Measurements from ENCODE around the gene SUGT1.

SUGT1 gene

DNA sequence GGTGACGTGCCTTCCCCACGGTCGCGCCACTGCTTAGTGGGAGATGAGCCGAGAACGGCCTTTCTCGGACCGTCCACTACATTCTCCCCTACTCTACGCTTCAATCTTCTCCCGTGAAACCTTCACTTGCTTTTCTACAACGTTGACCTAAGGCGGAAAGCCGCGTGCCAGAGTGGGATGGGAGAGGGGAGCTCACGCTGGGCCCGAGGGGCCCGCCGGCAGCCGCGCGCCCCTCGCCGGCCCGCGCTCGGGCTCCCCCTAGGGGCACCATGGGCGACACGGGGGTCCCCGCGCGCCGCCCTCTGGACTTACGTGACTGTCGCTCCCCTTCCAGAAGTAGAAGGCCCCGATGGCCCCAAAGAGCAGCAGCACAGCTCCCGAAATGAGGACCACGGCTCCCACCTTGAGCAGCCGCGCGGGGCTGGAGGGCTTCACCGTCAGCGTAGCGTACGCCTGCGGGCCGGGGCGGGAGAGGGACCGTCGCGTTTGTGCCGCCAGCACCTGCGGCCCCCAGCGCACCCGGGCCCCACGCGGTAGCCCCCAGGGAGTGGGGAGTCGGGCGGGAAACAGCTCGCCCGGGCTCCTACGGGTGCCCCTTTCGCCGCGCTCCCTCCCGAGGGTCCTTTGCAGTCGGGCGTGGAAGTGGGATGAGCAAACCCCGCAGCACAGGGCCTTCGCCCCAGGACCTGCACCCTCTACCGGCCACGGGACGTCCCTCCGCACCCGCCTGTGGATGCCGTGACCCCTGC is 86.3 kb downstream of the SUGT1 start:
- DNase-seq: no peak

DNA sequence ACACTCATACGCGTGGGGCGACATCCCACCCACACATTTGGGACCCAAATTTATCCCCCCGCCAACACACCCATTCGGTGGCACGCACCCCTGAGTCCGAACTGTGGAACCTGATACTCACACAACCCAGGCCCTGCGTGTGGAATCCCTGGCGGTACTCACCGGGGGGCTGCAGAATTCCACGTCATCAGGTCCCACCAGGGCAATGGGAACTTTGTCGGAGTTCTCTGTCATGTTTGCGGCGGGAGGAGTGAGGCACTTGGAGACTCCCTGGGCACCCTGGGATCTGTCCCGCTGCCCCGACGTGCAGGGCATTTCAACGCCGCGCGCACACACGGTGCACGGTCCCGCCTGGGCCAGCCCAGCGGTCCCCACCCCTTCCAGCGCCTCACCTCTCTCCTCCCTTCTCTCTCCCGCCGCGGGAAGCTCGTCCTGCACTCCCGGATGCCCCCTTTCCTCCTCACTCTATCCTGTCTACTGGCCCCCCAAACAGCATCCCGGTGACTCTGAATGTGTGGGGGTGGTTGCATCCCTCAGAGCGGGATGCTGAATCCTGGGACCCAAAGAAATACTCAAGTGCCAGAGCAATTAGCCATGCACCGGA is 86.9 kb downstream of the SUGT1 start, which contains the start of gene CNMD:
Gene CNMD (minus strand): TSS at position 353 of the 604 bp plus-strand sequence. CDS start 119 bp downstream, at position 234.
- DNase-seq: no peak

DNA sequence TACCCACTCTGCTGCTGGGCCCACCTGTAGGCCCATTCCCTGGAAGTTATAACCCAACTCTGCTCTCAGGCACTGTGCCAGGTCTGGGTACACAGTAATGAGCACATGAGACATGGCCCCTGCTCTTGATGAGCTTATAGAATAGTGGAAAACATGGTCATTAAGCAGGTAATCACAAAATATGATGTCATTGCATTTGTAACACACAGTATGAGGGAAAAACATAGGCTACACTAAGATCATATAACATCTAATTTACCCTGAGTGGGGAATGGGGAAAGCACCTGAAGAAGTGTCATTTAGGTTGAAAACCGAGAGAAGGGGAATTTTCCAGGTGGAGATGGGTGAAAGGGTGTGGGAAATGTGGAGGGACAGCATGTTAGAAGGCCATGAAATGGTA is 90.9 kb downstream of the SUGT1 start:
- DNase-seq: no peak

DNA sequence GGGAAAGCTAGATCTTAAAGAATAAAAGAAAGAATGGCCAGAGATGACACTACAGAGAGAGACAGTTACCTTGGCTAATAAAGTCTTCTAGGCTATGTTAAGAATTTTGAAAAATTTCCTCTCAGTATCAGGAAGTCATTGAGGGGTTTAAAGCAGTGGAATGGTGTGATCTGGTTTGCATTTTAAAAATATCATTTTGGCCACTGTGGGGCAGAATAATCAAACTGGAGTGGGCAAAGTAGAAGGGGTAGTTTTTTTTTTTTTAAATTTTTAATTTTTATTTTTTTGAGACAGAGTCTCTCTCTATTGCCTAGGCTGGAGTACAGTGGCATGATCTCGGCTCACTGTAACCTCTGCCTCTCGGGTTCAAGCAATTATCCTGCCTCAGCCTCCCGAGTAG is 91.4 kb downstream of the SUGT1 start:
- DNase-seq: no peak

DNA sequence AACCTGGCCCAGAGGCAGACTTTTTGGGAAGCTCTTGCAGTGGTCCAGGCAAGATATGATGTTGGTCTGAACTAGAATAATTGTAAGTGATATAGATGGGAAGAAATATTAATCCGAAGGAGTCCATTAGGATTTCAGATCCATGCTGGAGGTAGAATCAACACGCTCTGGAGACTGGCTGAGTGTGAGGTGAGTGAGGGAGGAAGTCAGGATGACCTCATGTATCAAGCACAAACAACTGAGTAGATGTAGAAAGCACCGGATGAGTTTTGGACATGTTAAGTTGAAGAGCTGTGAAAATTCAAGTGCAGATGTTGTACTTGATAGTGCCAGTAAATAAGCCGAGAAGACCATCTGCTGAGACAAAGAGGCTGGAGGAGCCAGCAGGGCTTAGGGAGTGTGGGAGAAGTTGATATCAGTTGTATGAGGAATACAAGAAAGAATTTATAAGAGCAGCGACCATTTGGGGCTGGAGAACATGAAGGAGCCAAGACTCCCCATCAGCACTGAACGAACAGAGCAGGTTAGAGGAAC is 92.3 kb downstream of the SUGT1 start:
- DNase-seq: no peak

DNA sequence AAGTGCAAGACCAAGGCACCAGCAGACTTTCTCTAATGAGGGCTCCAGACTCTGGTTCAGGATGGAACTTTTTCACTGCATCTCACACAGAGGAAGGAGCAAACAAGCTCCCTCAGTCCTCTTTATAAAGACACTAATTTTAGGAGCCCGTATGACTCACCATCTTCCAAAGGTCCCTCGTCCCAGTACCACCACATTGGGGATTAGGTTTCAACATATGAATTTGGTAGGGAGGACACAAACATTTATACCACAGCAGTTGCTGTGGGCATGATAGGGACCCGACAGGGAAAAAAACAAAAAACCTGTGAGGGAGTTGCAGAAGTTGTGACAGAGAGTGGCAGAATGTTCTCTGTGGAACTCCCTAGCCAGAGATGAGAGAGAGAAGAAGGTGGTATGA is 93.5 kb downstream of the SUGT1 start:
- no peak for DNase-seq

DNA sequence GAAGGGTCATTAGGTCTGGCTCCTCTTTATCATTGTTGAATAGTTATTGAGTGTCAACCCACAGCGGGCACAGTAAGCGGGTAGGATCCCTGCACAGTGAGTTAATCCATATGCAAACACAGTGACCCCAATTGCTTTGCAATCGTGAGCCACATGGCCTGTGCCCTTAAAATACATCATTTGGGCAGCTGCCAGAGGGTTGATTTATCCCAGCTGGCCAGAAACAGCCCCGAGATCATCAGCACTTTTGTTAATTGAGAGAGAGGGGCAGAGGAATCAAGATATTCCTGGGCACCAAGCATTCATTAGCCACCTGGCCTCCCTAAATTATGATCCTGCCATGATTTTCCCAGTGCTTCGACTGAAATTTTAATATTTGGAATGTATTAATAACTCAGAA is 96.8 kb downstream of the SUGT1 start:
- peak; percentile 43 for DNase-seq
